Measurements from ENCODE around the gene BPIFA3. TPM values are rescaled to one million over a fixed set of nuclear protein-coding genes. Genes with fewer than 3 reads are reported as not detected.

Gene BPIFA3
- total and polyA plus RNA-seq, 2 of the 13 experiments (the other 11 are each of a cell fraction or from before 2014, with no cell fraction given), result not detected

DNA sequence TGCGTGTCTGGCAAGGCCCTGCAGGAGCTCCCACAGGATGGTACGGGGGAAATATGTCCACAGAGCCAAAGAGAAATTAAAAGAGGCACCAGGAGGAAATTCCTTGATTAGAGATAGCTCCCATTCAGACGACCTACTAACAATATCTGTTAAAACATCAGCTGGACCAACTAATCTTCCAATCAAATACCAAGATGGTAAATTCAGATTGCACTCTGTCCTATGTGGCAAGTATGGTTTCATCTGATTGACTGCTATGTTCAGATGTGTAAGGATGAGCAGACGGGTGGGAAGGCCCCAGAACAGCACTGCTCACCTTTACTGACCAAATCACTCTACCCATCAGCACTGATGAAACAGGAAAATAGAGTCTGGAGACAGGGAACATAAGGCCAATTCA, 29.7 kb upstream of the BPIFA3 start:
- intact Hi-C loops (cut with micrococcal nuclease; ENCODE audit: unreplicated experiment) (no loop called here), in situ Hi-C loops (cut with HindIII; ENCODE audit: extremely low pct_ligation_motif_present, low pct_unique_long_range_greater_than_20kb) (no loop called here)
- FAIRE-seq, result no peak
- H3K27me3 ChIP-seq (ENCODE audit: control insufficient read depth in 1 of 2, insufficient read depth in 2 of 2, low read length in 2 of 2), result peaks cover 4 to 14% of the 10 kb centered on the region in 2 experiments; a peak in 3 of 5 replicates
- H3K36me3 ChIP-seq (replicated peaks in 1 of 2; ENCODE audit: control insufficient read depth in 1 of 2, insufficient read depth in 2 of 2, low read length in 2 of 2), result no peaks in the 10 kb centered on the region
- DNase-seq (ENCODE audit: low spot score), result no peak
- no peak for ATAC-seq
- H3K4me3 ChIP-seq (replicated peaks in 1 of 3; ENCODE audit: insufficient read depth in 1 of 3, low read depth in 2 of 3, low read length in 3 of 3), result no peak overlapping the region
- H4K20me1 ChIP-seq (ENCODE audit: insufficient read depth, low read length), result no peaks in the 10 kb centered on the region
- no peaks in the 10 kb centered on the region for H3K9me3 ChIP-seq (ENCODE audit: low read length)
- no peaks in the 10 kb centered on the region for H3K79me2 ChIP-seq (ENCODE audit: insufficient read depth, low read length)
- H3K4me2 ChIP-seq (ENCODE audit: low read depth, low read length), result no peak overlapping the region
- 22% methylated on average over 4 of the region's 4 CpGs for WGBS (ENCODE audit: low lambda C conversion rate)
- no peak overlapping the region for H3K9ac ChIP-seq (ENCODE audit: insufficient read depth, low read depth, low read length)
- BruUV-seq (replicated peaks), result no TSS peak
- no peaks in the 10 kb centered on the region for H3K4me1 ChIP-seq (ENCODE audit: insufficient read depth, low read length)
- POLR2A ChIA-PET, result no interaction called here
- no peak overlapping the region for H3K27ac ChIP-seq (ENCODE audit: extremely low read length, insufficient read depth, low read length)
- CTCF ChIA-PET (ENCODE audit: low intra/inter-chr PET ratio, low total read pairs), result no interaction called here
- H2AFZ ChIP-seq (ENCODE audit: low read length), result no peak overlapping the region
- TF ChIP-seq, protein P1, sequence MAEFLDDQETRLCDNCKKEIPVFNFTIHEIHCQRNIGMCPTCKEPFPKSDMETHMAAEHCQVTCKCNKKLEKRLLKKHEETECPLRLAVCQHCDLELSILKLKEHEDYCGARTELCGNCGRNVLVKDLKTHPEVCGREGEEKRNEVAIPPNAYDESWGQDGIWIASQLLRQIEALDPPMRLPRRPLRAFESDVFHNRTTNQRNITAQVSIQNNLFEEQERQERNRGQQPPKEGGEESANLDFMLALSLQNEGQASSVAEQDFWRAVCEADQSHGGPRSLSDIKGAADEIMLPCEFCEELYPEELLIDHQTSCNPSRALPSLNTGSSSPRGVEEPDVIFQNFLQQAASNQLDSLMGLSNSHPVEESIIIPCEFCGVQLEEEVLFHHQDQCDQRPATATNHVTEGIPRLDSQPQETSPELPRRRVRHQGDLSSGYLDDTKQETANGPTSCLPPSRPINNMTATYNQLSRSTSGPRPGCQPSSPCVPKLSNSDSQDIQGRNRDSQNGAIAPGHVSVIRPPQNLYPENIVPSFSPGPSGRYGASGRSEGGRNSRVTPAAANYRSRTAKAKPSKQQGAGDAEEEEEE (CRISPR knock-in tag; IDR thresholded peaks at IDR 0.05; ENCODE audit: borderline replicate concordance), result no peak
- TF ChIP-seq ZNF839 (CRISPR knock-in tag; IDR thresholded peaks at IDR 0.05; ENCODE audit: borderline replicate concordance) (no peak), SCMH1 (CRISPR knock-in tag; IDR thresholded peaks at IDR 0.05; ENCODE audit: borderline replicate concordance) (no peak), ZNF652 (CRISPR knock-in tag; IDR thresholded peaks at IDR 0.05; ENCODE audit: borderline replicate concordance, low read depth) (no peak), ZNF407 (CRISPR knock-in tag; IDR thresholded peaks at IDR 0.05; ENCODE audit: not compliant biosample characterization) (no peak), HNRNPK (IDR thresholded peaks at IDR 0.05; ENCODE audit: low read depth, low read length, poor library complexity, severe bottlenecking) (no peak), ZNF83 (CRISPR knock-in tag; IDR thresholded peaks at IDR 0.05; ENCODE audit: borderline replicate concordance) (no peak), ZSCAN29 (CRISPR knock-in tag; conservative IDR thresholded peaks at IDR 0.05) (no peak), GPN1 (CRISPR knock-in tag; IDR thresholded peaks at IDR 0.05; ENCODE audit: borderline replicate concordance) (no peak), FOXK1 (CRISPR knock-in tag; IDR thresholded peaks at IDR 0.05; ENCODE audit: borderline replicate concordance, low read depth) (no peak), ATF2 (CRISPR knock-in tag; IDR thresholded peaks at IDR 0.05) (no peak)
- TF ChIP-seq, protein P2, sequence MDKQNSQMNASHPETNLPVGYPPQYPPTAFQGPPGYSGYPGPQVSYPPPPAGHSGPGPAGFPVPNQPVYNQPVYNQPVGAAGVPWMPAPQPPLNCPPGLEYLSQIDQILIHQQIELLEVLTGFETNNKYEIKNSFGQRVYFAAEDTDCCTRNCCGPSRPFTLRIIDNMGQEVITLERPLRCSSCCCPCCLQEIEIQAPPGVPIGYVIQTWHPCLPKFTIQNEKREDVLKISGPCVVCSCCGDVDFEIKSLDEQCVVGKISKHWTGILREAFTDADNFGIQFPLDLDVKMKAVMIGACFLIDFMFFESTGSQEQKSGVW (CRISPR knock-in tag; IDR thresholded peaks at IDR 0.05; ENCODE audit: borderline replicate concordance), result no peak

Data from HepG2 (cell line).